SJSA1 (cell line): ENCODE data around the gene RMRP. TPM values are rescaled to one million over a fixed set of nuclear protein-coding genes. Genes with fewer than 3 reads are reported as not detected.

ENCODE experiments used
- DNase-seq, 2 experiments: peaks; one replicate each; pipeline ENCODE4 v3.0.0-alpha.2; 2015 to 2020; ENCODE audit warnings: low spot score in 2 of 2, low read depth in 1 of 2
- H3K27ac ChIP-seq: fragments of 250-450 bp; sonication (Bioruptor Pico); 2 replicates; pipeline ENCODE4 v1.5.1; 2020; ENCODE audit warnings: mild to moderate bottlenecking, moderate library complexity
- H3K27me3 ChIP-seq: fragments of 250-450 bp; sonication (Bioruptor Pico); replicated peaks from 2 replicates; pipeline ENCODE4 v1.5.1; 2020; ENCODE audit warnings: mild to moderate bottlenecking, moderate library complexity
- H3K36me3 ChIP-seq: fragments of 250-450 bp; sonication (Bioruptor Pico); 2 replicates; pipeline ENCODE4 v1.5.1; 2020; ENCODE audit warnings: mild to moderate bottlenecking
- H3K4me1 ChIP-seq: fragments of 250-450 bp; sonication (Bioruptor Pico); replicated peaks from 2 replicates; pipeline ENCODE4 v1.6.1; 2021; ENCODE audit warnings: mild to moderate bottlenecking
- H3K4me3 ChIP-seq: fragments of 250-450 bp; sonication (Bioruptor Pico); 2 replicates; pipeline ENCODE4 v1.5.1; 2020; ENCODE audit warnings: mild to moderate bottlenecking
- H3K9me3 ChIP-seq: fragments of 250-450 bp; sonication (Bioruptor Pico); replicated peaks from 2 replicates; pipeline ENCODE4 v1.5.1; 2020; ENCODE audit warnings: mild to moderate bottlenecking
- total RNA-seq: library from RNA; depleted of rRNA; stranded (reverse); fragments of >200 nt; shearing (Covaris generic); gene quantifications from 2 replicates; pipeline ENCODE4 v1.2.3, GENCODE V29; 2014

RMRP gene
- total RNA-seq, 1 experiment from 2014 or later: 432 TPM

GRCh38 chr9:35691334-35691650 lies 33.5 kb upstream of the RMRP start:
- peak overlapping the region; percentile 60 for H3K4me3 ChIP-seq
- no peaks in the 10 kb centered on the region for H3K9me3 ChIP-seq
- H3K27me3 ChIP-seq: no peaks in the 10 kb centered on the region
- H3K4me1 ChIP-seq: peaks cover 35% of the 10 kb centered on the region
- H3K36me3 ChIP-seq: peaks cover 37% of the 10 kb centered on the region
- H3K27ac ChIP-seq: peak overlapping the region; percentile 77; the same call in 1 of the 2 replicates
- DNase-seq: no peak

- peak; percentile 44 to 74 for DNase-seq
- Histone ChIP-seq H3K27ac (peak overlapping the region; percentile 77), H3K9me3 (no peaks in the 10 kb centered on the region), H3K27me3 (no peaks in the 10 kb centered on the region), H3K36me3 (peaks cover 37% of the 10 kb centered on the region), H3K4me3 (peak overlapping the region; percentile 60), H3K4me1 (peaks cover 33% of the 10 kb centered on the region)
Measured at GRCh38 chr9:35690614-35691333, 33.0 kb upstream of the RMRP start.

- Histone ChIP-seq H3K27ac (peak overlapping the region; percentile 57), H3K36me3 (peaks cover 41% of the 10 kb centered on the region), H3K9me3 (no peaks in the 10 kb centered on the region), H3K4me1 (peaks cover 30% of the 10 kb centered on the region), H3K4me3 (peak overlapping the region; percentile 60), H3K27me3 (no peaks in the 10 kb centered on the region)
- no peak for DNase-seq
Measured at GRCh38 chr9:35690294-35690613, 32.4 kb upstream of the RMRP start.

GRCh38 chr9:35689542-35690293 lies 31.9 kb upstream of the RMRP start, which contains the start of gene TPM2:
TSS of gene TPM2 (minus strand) at chr9:35689925. CDS start at chr9:35689817, 108 bp downstream.
- Histone ChIP-seq H3K4me3 (peak within 1 kb of the TSS; percentile 60), H3K27ac (peak within 1 kb of the TSS; percentile 77), H3K9me3 (no peaks in the 10 kb centered on the region), H3K36me3 (peaks cover 46% of the 10 kb centered on the region), H3K27me3 (no peaks in the 10 kb centered on the region), H3K4me1 (peaks cover 25% of the 10 kb centered on the region)
- DNase-seq: peak; percentile 79 to 88

- peak in 1 of 2 experiments; percentile 27 for DNase-seq
- Histone ChIP-seq H3K9me3 (no peaks in the 10 kb centered on the region), H3K4me3 (peak overlapping the region; percentile 60), H3K36me3 (peaks cover 55% of the 10 kb centered on the region), H3K27ac (peak overlapping the region; percentile 17; the same call in 1 of the 2 replicates), H3K4me1 (peaks cover 24% of the 10 kb centered on the region), H3K27me3 (no peaks in the 10 kb centered on the region)
Measured at GRCh38 chr9:35688558-35689541, 31.0 kb upstream of the RMRP start.

- H3K4me1 ChIP-seq: peaks cover 24% of the 10 kb centered on the region
- DNase-seq: no peak
- peak overlapping the region; percentile 60 for H3K4me3 ChIP-seq
- H3K36me3 ChIP-seq: peaks cover 63% of the 10 kb centered on the region
- no peaks in the 10 kb centered on the region for H3K27me3 ChIP-seq
- H3K27ac ChIP-seq: no peak overlapping the region
- H3K9me3 ChIP-seq: no peaks in the 10 kb centered on the region
Measured at GRCh38 chr9:35687972-35688557, 30.2 kb upstream of the RMRP start.

GRCh38 chr9:35687306-35687705 lies 29.5 kb upstream of the RMRP start:
- H3K9me3 ChIP-seq: no peaks in the 10 kb centered on the region
- peaks cover 70% of the 10 kb centered on the region for H3K36me3 ChIP-seq
- no peaks in the 10 kb centered on the region for H3K27me3 ChIP-seq
- no peak overlapping the region for H3K27ac ChIP-seq
- no peak for DNase-seq
- peaks cover 24% of the 10 kb centered on the region for H3K4me1 ChIP-seq
- H3K4me3 ChIP-seq: no peak overlapping the region

- H3K27ac ChIP-seq: no peak overlapping the region
- peaks cover 23% of the 10 kb centered on the region for H3K4me1 ChIP-seq
- DNase-seq: no peak
Measured at GRCh38 chr9:35686222-35687203, 28.7 kb upstream of the RMRP start.

GRCh38 chr9:35685506-35685905 lies 27.7 kb upstream of the RMRP start:
- Histone ChIP-seq H3K36me3 (peaks cover 80% of the 10 kb centered on the region), H3K4me1 (peaks cover 19% of the 10 kb centered on the region), H3K4me3 (no peak overlapping the region)

More at GRCh38 chr9:35686222-35687203, 28.7 kb upstream of the RMRP start:
- no peaks in the 10 kb centered on the region for H3K9me3 ChIP-seq
- no peaks in the 10 kb centered on the region for H3K27me3 ChIP-seq
- peaks cover 78% of the 10 kb centered on the region for H3K36me3 ChIP-seq
- no peak overlapping the region for H3K4me3 ChIP-seq

GRCh38 chr9:35684921-35685320 lies 27.1 kb upstream of the RMRP start:
- Histone ChIP-seq H3K4me3 (no peak overlapping the region), H3K36me3 (peaks cover 80% of the 10 kb centered on the region), H3K27me3 (no peaks in the 10 kb centered on the region), H3K27ac (no peak overlapping the region), H3K4me1 (peaks cover 19% of the 10 kb centered on the region), H3K9me3 (no peaks in the 10 kb centered on the region)
- no peak for DNase-seq

More at GRCh38 chr9:35685506-35685905, 27.7 kb upstream of the RMRP start:
- no peaks in the 10 kb centered on the region for H3K27me3 ChIP-seq
- DNase-seq: no peak
- no peaks in the 10 kb centered on the region for H3K9me3 ChIP-seq
- H3K27ac ChIP-seq: no peak overlapping the region

GRCh38 chr9:35683323-35683722 lies 25.5 kb upstream of the RMRP start:
- Histone ChIP-seq H3K36me3 (peaks cover 68% of the 10 kb centered on the region), H3K27me3 (no peaks in the 10 kb centered on the region), H3K9me3 (no peaks in the 10 kb centered on the region), H3K4me3 (no peak overlapping the region), H3K4me1 (peaks cover 15% of the 10 kb centered on the region), H3K27ac (no peak overlapping the region)
- no peak for DNase-seq

GRCh38 chr9:35682520-35683315 lies 24.9 kb upstream of the RMRP start:
- Histone ChIP-seq H3K27ac (no peak overlapping the region), H3K9me3 (no peaks in the 10 kb centered on the region), H3K4me3 (no peak overlapping the region), H3K36me3 (peaks cover 62% of the 10 kb centered on the region), H3K4me1 (peaks cover 9% of the 10 kb centered on the region), H3K27me3 (no peaks in the 10 kb centered on the region)
- DNase-seq: no peak
